GM18499 (cell line): ENCODE results near the gene SORBS1.

Experiments used
- ATAC-seq: cut with Tn5 transposase; IDR thresholded peaks from one replicate; pipeline ENCODE4 v1.9.1; 2021; ENCODE audit warnings: moderate number of reproducible peaks; ENCODE audit not compliant: insufficient read depth, unreplicated experiment

The SORBS1 gene

DNA sequence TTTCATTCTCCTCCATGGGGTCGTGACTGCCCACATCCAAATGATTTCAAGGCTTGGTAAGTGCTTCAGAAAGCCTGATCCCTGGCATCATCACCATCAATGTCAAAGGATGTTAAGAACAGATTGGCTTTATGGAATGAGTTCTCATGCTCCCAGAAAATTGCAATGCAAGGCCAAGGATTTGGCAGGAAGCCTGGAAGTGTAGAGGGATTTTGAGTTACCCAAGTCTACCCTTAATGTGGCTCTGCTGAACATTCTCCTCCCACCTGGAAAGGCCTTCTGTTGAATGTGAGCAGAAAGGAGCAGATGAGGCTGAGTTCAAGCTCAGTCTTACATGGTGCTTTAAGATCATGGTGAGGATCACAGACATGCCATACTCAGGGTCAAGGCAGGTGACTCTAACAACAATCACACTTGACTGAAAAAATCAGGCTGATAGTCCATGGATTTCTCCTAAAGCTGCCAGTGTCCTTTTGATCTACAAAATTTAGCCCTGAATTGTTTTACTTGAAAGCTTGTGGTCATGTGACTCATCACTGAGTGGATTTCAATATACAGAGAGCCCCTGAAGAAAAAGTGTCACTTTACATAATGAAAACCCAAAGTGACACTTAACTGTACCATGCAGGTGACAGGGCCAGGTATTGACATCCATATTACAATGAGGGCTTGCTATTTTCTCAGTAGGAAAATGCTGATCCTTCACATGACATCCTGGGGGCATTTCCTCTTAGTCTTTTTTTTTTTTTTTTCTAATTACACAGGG is 159.3 kb downstream of the SORBS1 start:
- no peak for ATAC-seq

DNA sequence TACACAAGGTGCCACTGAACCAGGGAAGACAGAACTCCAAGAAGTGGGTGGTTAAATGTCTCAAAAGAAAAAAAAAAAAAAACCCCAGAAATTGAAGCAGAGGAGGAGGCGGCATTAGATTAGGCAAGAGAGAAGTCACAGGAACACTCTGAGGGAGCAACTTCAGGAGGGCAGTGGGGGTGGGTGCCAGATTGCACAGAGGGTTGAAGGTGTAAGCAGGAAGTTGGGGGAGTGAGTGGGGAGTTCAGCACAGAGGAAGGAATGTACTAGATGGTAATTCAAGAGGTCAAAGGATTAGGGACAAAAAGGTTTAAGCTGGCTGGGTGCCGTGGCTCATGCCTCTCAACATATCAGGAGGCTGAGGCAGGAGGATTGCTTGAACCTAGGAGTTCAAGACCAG is 160.4 kb downstream of the SORBS1 start:
- ATAC-seq: no peak

DNA sequence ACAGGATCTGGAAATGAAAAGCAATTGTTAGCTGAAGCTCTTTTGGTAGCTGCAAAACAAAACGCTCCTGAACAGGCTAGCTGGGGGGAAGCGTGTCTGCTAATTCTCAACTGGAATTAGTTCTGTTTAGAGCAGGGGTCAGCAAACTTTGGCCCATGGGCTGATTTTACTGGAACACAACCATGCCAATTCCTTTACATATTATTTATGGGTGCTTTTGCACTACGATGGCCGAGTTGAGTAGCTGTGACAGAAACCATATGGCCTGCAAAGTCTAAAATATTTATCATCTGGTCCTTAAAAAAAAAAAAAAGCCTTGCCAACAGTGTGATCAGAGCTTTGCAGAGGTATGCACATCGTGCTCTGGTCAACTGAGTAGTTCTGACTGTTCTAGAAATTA is 162.0 kb downstream of the SORBS1 start:
- no peak for ATAC-seq

DNA sequence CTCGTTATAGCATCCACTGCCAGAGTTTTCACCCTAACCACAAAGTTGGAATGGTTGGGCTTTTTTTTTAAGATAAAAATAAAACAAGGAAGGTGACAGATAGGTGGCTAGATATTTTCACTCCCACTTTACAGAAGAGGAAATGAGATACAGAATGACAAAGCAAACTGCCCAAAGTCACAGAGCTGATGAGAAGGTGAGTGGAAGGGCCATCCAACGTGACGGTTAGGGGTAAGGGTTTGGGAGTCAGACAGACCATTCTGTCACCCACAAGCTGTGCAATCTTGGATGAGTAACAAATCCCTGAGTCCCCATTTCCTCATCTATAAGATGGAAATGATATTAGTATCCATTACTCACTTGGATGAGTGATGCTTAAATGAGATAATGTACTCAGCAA is 163.4 kb downstream of the SORBS1 start:
- no peak for ATAC-seq

DNA sequence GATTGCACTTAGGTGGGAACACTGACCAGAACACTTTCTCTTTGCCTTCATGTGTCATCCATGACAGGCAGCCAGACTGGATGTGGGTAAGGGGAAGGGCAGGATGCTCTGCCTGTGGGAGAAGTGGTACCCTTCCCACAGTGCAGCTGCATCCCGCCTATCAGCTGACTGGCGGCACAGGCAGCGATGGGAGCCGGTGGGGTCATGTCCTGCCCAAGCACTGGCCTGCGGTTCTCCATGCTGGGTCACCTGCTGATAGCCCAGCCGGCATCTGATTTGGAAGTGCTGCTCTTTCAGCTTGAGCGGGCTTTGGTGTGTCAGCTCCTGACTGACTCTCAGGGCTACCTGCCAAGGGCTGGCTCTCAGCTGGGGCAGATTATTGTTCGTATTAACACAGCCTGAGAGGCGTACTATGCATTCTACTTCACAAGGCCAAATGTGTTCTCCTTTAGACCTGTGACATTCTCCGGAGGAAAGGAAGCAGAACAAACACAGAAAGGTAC is 165.2 kb downstream of the SORBS1 start:
- ATAC-seq: no peak

DNA sequence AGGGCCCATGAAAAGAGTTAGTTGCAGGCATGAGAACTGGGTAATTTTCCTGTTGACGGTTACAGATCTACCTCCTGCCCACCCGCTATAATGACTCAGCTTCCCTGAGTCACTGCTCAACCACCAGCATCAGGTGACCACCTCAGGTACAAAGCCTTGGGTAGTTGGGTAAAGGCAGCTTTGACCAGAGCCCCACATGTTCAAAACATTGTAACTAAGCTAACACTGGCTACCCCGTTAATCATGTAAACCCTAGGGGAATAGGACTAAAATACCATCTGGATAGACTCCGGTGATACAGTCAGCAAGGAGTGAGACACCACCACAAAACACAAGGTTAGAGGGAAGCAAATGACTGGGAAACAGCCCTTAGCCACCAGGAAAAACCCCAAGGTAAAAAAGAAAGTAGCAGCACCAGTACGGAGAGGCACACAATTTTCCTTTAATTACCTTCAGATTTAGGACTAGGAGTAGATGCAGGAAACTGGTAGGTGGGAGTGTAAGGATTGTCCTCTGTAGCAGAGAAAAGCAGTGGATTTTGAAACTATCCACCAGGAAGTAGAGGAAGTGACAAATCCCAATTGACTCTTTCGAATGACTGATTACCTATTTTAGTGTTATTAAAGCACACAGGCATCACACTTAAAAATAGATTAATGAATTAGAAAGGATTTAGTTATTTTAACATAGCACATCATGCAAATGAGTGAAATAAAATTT is 166.8 kb downstream of the SORBS1 start:
- ATAC-seq: no peak

DNA sequence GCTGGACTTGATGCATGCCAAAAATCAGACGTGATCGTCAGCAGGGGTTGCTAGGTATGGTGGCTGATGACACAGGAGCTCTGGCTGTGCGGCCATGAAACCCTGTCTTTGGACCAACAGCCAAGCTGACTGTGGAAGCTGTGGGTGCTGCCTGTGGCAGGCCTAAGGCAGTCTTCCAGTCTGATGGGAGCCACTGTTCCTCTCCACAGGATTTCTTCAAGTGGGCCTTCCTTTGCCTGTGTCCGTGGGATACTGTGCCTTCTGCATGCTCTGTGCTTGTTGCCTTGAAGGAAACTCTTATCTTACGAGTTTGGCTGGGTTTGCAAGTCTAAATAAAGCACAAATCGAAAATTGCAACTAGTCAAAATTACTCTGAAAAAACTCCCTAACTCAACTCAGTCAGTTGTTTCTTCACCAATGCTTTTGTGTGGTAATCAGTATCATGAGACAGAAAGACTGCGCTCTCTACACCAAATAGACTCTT is 168.4 kb downstream of the SORBS1 start:
- ATAC-seq: no peak

DNA sequence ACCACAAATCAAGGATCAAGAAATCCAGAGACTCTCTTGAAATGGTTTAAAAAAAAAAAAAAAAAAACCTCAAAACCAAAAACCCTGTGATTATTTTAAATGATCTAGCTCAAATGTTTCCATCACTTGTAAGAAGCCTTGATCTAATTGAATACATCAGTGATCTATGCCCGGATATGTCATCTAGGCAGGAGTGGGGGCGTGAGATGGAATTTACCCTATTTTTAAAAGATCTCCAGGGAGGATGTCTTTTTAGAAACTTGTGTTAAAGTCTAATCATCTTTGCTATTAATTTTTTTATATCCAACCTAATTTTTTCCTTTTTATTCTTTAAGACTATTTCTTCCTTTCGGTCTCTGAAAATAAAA is 169.0 kb downstream of the SORBS1 start:
- no peak for ATAC-seq

DNA sequence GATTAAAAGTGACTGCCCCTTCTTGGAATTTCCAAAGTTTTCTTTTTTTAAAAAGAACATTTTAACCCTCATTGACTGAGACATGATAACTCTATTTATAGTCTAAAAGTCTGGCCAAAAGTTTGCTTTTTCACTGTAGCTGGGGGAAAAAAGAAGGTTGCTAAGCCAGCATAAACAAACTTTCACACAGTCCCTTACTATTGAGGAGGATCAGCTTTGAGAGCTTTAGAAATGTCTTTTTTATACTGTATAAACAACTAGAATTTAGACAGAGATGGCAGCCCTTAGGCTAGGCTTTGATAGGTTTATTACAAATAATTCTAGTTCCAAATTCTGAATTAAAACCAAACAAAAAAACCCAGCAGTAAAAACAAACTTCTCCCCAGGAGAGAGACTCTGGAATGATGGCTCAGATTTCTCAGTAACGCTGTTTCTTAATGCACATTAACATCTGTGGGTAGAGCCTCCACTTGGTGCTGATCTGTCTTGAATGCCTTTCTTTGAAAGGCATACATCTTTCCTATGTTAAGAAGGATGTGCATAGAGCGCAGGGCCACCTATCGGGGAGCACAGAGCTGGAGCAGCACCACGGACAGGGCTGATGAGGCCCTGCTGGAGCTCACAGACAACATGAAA is 169.5 kb downstream of the SORBS1 start:
- no peak for ATAC-seq

DNA sequence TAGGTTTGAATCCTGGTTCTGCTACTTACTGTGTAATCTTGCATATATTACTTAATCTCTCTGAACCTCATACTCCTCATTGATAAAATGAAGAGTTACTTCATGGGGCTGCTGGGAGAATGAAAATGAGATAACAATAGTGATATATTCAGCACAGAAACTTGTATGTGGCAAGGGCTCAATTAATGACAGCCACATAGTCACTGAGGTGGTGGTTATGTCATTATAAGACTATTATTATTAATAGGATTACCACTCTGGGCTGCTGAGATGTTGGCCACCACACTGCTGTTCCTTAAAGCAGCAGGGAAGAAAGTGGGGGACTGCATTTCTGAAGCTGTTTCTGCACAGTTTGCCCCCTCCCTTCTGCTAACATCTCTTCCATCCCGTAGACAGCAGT is 170.0 kb downstream of the SORBS1 start:
- no peak for ATAC-seq

DNA sequence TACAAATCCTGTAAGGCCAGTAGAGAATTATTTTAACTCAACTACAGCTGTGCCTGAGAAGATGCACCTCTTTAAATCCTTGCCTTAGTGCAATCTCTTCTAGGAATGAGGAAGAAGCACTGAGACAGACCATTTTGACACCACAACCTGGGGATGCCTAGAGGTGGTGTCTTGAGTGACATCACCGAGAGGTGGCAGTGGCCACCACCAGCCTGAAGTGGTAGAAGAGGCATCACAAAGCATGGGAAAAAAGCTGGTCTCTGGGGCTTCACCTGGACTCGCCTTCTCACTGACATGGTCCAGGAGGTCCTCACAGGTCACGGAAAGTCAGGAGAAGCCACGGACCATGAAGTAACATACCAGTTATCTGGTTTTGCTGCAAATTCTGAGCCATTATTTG is 171.2 kb downstream of the SORBS1 start:
- no peak for ATAC-seq

DNA sequence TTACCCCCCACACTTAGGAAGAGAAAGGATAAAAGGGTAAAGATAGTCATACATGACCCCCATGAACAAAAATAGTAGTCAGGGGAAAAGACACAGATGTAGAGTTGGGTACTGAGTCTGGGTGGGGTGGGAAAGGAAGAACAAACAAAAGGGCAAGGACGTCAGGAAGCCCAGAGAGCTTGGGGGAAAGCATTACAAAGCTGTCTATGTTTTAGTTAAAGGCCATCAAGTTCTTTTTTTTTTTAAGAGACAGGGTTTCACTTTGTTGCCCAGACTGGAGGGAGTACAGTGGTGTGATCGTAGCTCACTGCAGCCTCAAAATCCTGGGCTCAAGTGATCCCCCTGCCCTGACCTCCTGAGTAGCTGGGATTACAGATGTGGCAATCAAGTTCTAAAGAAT is 172.0 kb downstream of the SORBS1 start:
- no peak for ATAC-seq

DNA sequence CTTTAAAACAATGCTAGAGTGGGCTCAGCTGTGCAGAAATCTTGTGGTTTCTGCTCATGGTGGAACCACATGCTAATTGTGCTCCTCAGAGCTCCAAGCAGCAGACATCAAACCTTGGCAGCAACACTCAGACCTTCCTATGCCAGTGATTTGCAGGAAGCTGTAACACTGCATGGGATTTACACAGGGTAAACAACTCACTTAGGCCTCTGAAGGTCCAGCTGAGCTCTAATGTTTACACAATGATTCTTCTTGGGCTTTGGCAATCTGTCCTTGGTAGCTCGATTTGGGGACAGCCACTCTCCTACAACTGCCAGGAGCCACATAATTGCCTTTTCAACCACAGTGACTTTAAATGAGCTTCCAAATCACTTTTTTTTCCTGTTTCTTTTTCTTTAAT is 172.6 kb downstream of the SORBS1 start:
- ATAC-seq: no peak

DNA sequence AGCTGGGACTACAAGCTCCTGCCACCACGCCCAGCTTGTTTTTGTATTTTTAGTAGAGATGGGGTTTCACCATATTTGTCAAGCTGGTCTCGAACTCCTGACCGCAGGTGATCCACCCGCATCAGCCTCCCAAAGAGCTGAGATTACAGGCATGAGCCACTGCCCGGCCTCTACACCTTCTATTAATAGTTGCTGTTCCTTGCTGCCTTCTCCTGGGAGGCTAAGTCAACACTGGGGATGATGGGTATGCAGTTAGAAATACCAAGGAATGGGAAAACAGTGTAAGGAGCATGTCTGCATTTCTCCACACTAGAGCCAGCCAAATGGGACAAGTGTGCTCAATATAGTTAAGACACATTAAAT is 173.1 kb downstream of the SORBS1 start:
- ATAC-seq: no peak

DNA sequence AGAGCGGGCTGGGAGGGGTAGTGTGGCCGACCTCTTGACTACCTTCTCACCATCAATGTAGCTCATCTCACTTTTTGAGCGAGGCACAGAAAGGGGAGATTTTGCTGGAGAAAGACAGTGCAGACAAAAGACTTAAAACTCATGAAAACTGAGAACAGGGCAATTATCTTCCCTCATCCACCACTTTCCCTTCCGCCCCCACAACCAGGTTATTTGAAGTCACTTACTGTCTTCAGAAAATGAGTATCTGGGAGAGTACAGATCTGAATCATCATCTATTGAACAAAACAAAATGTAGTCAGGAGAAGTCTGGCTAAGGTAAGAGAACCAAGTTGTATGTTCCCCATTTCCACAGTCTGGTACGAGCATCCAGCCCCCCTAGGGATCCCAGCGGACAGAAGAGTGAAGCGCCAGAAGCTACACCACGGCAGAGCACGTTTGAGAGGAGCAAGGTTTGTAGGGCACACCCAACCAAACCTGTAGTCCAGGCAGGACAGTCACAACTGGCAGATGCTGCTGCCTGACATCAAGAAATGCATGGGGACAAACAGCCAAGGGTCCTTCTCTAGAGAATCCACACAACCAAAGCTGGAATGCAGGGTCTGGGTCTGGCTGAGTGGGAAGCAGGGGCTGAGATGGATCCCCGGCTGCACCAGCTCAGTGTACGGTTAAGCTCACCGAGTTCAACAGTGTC is 177.0 kb downstream of the SORBS1 start:
- no peak for ATAC-seq

DNA sequence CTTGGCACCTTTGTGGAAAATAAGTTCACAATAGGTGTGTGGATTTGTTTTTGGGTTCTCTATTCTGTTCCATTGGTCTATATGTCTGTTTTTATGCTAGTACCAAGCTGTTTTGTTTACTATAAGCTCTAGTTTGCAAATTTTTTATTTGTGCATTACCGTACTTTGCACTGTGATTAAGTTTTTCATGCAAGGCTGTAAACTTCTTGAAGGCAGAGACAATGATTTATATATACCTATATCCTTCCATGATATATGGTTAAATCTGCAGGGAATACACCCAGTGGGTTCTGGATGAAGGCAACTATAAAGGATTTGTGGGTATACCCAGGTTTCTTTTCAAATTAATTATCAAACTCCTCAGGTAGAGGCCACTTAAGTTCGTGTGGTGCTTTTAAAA is 178.6 kb downstream of the SORBS1 start:
- no peak for ATAC-seq

DNA sequence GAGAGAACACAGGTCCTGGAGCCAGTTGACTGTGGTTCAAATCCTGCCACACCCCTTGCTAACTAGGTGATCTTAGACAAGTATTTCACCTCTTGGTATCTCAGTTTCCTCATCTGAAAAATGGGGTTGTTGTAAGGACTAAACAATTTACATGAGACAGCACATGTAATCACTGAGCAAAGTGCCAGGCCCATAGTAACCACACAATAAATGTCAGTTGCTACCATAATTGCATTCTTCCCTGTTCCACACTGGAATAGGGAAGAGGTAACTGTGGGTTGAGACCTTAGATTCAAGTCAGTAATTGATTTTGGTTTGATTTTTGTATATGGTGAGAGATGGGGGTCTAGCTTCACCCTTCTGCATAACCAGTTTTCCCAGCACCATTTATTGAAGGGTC is 179.0 kb downstream of the SORBS1 start:
- no peak for ATAC-seq

DNA sequence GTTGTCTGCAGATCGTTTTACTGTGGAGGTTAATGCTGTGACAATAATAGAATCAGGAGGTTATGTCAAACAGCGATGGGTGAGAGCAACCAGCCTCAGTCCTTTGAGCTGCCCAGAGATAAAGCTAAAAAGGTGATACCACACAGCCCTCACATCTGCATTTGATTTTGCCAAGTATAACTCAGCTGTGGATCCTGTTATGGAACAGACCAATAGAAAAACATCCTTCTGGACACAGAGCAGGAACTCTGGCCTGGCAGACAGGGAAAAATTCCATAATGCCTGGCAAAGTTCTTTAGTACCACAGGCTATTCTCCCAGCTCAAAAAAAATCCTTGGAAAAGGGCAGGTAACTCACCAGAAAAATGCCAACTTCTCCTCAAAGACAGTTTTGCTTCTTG is 183.2 kb downstream of the SORBS1 start:
- ATAC-seq: no peak

DNA sequence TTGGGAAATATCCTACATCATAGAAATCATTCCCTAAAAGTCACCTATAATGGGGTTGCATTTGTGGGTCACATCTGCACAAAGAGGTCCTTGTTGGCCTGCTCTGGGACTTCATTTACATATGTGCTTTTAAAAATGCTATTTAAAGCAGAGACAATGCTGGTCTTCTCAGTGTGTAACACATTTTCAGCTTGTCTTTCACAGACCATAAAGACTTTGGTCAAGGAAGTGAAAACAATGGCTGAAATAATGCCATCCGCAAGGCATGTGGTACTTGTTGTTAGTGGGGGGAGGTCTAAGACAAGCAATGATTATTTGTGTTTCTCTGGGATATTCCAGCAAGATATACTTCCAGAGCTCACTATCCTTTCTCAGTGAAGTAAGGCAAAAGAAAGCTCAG is 185.8 kb downstream of the SORBS1 start:
- ATAC-seq: no peak

DNA sequence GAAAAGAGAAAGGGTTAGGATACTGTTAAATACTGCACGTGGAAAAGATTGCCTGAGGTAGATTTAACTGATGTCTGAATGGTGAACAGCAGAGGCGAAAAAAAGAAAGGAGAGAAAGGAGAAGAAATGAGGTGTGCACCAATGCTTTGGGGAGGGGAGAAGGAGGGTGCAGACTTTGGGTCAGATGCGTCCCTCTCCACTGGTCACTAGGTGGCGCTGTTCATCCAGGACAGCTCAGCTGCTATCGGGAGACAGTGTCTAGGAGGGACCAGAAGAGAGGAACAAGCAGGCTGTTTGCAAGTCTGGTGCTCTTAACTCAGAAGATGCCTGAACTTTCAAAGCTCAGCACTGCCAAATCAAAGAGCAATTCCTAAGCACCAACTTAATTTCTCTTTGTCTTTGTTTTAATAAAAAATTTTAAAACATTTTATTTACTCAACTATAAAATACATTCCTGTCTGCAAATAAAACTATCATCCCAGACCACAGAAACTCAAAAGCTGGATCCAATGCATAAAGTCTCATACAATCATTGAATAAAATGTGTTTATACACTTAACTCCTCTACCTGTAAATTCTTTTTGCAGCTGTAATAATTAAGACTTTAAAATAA is 186.5 kb downstream of the SORBS1 start:
- peak; percentile 94 for ATAC-seq
